HL-60 (cell line): Measurements from ENCODE around the gene SLAMF6.

Experiments
- CTCF ChIP-seq: IDR thresholded peaks from one replicate; pipeline ENCODE4 v1.5.1; 2011; ENCODE audit warnings: low read length, control low read depth, inconsistent platforms; ENCODE audit not compliant: insufficient read depth
- GABPA ChIP-seq: IDR thresholded peaks from 2 replicates; pipeline ENCODE4 v1.6.1; 2012; ENCODE audit warnings: low read depth
- POLR2AphosphoS5 ChIP-seq: IDR thresholded peaks from 2 replicates; pipeline ENCODE4 v1.6.1; 2012; ENCODE audit warnings: low read depth
- SPI1 ChIP-seq: IDR thresholded peaks from 2 replicates; pipeline ENCODE4 v1.6.1; 2012; ENCODE audit warnings: low read depth, mild to moderate bottlenecking, borderline replicate concordance
- TF ChIP-seq, protein P1 (sequence below): IDR thresholded peaks from 2 replicates; pipeline ENCODE4 v1.6.1; 2012; ENCODE audit warnings: low read depth; ENCODE audit not compliant: insufficient replicate concordance

- TF ChIP-seq POLR2AphosphoS5 (no peak), CTCF (no peak), SPI1 (no peak), GABPA (no peak)
- TF ChIP-seq, protein P1, sequence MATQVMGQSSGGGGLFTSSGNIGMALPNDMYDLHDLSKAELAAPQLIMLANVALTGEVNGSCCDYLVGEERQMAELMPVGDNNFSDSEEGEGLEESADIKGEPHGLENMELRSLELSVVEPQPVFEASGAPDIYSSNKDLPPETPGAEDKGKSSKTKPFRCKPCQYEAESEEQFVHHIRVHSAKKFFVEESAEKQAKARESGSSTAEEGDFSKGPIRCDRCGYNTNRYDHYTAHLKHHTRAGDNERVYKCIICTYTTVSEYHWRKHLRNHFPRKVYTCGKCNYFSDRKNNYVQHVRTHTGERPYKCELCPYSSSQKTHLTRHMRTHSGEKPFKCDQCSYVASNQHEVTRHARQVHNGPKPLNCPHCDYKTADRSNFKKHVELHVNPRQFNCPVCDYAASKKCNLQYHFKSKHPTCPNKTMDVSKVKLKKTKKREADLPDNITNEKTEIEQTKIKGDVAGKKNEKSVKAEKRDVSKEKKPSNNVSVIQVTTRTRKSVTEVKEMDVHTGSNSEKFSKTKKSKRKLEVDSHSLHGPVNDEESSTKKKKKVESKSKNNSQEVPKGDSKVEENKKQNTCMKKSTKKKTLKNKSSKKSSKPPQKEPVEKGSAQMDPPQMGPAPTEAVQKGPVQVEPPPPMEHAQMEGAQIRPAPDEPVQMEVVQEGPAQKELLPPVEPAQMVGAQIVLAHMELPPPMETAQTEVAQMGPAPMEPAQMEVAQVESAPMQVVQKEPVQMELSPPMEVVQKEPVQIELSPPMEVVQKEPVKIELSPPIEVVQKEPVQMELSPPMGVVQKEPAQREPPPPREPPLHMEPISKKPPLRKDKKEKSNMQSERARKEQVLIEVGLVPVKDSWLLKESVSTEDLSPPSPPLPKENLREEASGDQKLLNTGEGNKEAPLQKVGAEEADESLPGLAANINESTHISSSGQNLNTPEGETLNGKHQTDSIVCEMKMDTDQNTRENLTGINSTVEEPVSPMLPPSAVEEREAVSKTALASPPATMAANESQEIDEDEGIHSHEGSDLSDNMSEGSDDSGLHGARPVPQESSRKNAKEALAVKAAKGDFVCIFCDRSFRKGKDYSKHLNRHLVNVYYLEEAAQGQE: no peak
Measured at GRCh38 chr1:160488347-160489058, 34.6 kb downstream of the SLAMF6 start.
